ENCODE measurements around the gene SRRT.
"Not testable (repeated sequence)": the region's sequence is repeated elsewhere in the genome, so short reads cannot be mapped to it uniquely, and the experiment has no call there.

The SRRT gene

GRCh38 chr7:100893910-100894721 lies 19.2 kb downstream of the SRRT start:
- DNase-seq (ENCODE audit: low read depth in 2 of 2): no peak

- peak in 1 of 2 donors; percentile 59 for DNase-seq (ENCODE audit: low read depth in 2 of 2)
Observed at GRCh38 chr7:100894860-100895700, 20.2 kb downstream of the SRRT start.

GRCh38 chr7:100895701-100895955 lies 20.7 kb downstream of the SRRT start, which contains the start of gene ACHE:
Gene ACHE, minus strand, starts transcription at chr7:100895888. Its CDS starts 1,656 bp downstream, at chr7:100894232.
- DNase-seq (ENCODE audit: low read depth in 2 of 2): no peak

- DNase-seq (ENCODE audit: low read depth in 2 of 2): no peak
Observed at GRCh38 chr7:100895956-100896731, 21.2 kb downstream of the SRRT start.

- DNase-seq (ENCODE audit: low read depth in 2 of 2): peak in 1 of 2 donors; percentile 69
Observed at GRCh38 chr7:100896732-100897608, 22.1 kb downstream of the SRRT start.

- DNase-seq (ENCODE audit: low read depth in 2 of 2): no peak
Observed at GRCh38 chr7:100897772-100898454, 23.0 kb downstream of the SRRT start.

- DNase-seq (ENCODE audit: low read depth in 2 of 2): no peak
Observed at GRCh38 chr7:100899432-100899831, 24.5 kb downstream of the SRRT start.

- DNase-seq (ENCODE audit: low read depth in 2 of 2): no peak
Observed at GRCh38 chr7:100900978-100901377, 26.1 kb downstream of the SRRT start.

GRCh38 chr7:100901921-100902332 lies 27.0 kb downstream of the SRRT start:
- DNase-seq (ENCODE audit: low read depth in 2 of 2): no peak

- DNase-seq (ENCODE audit: low read depth in 2 of 2): no peak
Observed at GRCh38 chr7:100902638-100903037, 27.7 kb downstream of the SRRT start.

- DNase-seq (ENCODE audit: low read depth in 2 of 2): no peak
Observed at GRCh38 chr7:100908512-100908911, 33.6 kb downstream of the SRRT start.

- DNase-seq (ENCODE audit: low read depth in 2 of 2): not testable (repeated sequence)
Observed at GRCh38 chr7:100910443-100910842, 35.5 kb downstream of the SRRT start.

GRCh38 chr7:100911484-100911883 lies 36.6 kb downstream of the SRRT start:
- no peak for DNase-seq (ENCODE audit: low read depth in 2 of 2)

- no peak for DNase-seq (ENCODE audit: low read depth in 2 of 2)
Observed at GRCh38 chr7:100914208-100914878, 39.4 kb downstream of the SRRT start.

- no peak for DNase-seq (ENCODE audit: low read depth in 2 of 2)
Observed at GRCh38 chr7:100914879-100915447, 40.1 kb downstream of the SRRT start.

GRCh38 chr7:100919335-100919734 lies 44.4 kb downstream of the SRRT start:
- not testable (repeated sequence) for DNase-seq (ENCODE audit: low read depth in 2 of 2)

GRCh38 chr7:100919779-100920437 lies 45.0 kb downstream of the SRRT start:
- DNase-seq (ENCODE audit: low read depth in 2 of 2): not testable (repeated sequence)

GRCh38 chr7:100921039-100921438 lies 46.1 kb downstream of the SRRT start:
- DNase-seq (ENCODE audit: low read depth in 2 of 2): no peak

- not testable (repeated sequence) for DNase-seq (ENCODE audit: low read depth in 2 of 2)
Observed at GRCh38 chr7:100923616-100924015, 48.7 kb downstream of the SRRT start.

Measured in stimulated activated CD4-positive, alpha-beta T cell treated with anti-CD3 and anti-CD28 coated beads, Interleukin-1b, Interleukin-23, amount 100 ng/mL, for 4 hours (primary cell).